GM10266 (cell line): ENCODE results near the gene ZC2HC1C.
A peak's percentile ranks its signal among the peaks of the same experiment; 100 is the strongest.

Experiments
- DNase-seq: peaks from one replicate; pipeline ENCODE4 v3.0.0; 2012; ENCODE audit errors: extremely low spot score
- CTCF ChIP-seq: IDR thresholded peaks from 2 replicates; pipeline ENCODE4 v1.5.1; 2012; ENCODE audit warnings: mild to moderate bottlenecking, low read depth; ENCODE audit not compliant: control insufficient read depth, insufficient read depth; ENCODE audit errors: missing control alignments

The ZC2HC1C gene

GRCh38 chr14:75054421-75054820 lies 15.0 kb upstream of the ZC2HC1C start:
- TF ChIP-seq CTCF: no peak
- DNase-seq: no peak

GRCh38 chr14:75059642-75060041 lies 9.8 kb upstream of the ZC2HC1C start:
- no peak for TF ChIP-seq CTCF
- no peak for DNase-seq

GRCh38 chr14:75060420-75060819 lies 9.0 kb upstream of the ZC2HC1C start:
- no peak for TF ChIP-seq CTCF

GRCh38 chr14:75063013-75063412 lies 6.4 kb upstream of the ZC2HC1C start:
- DNase-seq: no peak
- TF ChIP-seq CTCF: no peak

More at GRCh38 chr14:75060420-75060819, 9.0 kb upstream of the ZC2HC1C start:
- no peak for DNase-seq

GRCh38 chr14:75063491-75064204 lies 5.8 kb upstream of the ZC2HC1C start, which contains the start of gene ACYP1:
TSS of gene ACYP1 (minus strand) at chr14:75064024. CDS start at chr14:75063553, 471 bp downstream.
- DNase-seq: peak; percentile 93
- no peak for TF ChIP-seq CTCF

GRCh38 chr14:75064205-75064567 lies 5.3 kb upstream of the ZC2HC1C start:
- no peak for DNase-seq
- no peak for TF ChIP-seq CTCF

- TF ChIP-seq CTCF: no peak
- no peak for DNase-seq
Measured at GRCh38 chr14:75066691-75067090, 2.8 kb upstream of the ZC2HC1C start.
